MV-4-11 (cell line): ENCODE data around the gene CCDC88A.
"Not testable (repeated sequence)": the region's sequence is repeated elsewhere in the genome, so short reads cannot be mapped to it uniquely, and the experiment has no call there.

Experiments
- DNase-seq: peaks from one replicate; lab custom pipeline; 2025; lab: John Stamatoyannopoulos, UW

The CCDC88A gene

DNA sequence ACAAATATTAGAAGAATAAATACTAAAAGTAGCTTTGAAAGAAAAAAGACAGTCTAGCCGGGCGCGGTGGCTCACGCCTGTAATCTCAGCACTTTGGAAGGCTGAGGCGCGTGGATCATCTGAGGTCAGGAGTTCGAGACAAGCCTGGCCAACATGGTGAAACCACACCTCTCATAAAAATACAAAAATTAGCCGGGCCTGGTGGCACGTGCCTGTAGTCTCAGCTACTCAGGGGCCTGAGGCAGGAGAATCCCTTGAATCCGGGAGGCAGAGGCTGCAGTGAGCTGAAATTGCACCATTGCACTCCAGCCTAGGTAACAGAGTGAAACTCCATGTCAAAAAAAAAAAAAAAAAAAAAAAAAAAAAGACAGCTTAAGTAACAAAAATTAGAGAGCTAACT, 34.1 kb downstream of the CCDC88A start:
- DNase-seq = not testable (repeated sequence)

DNA sequence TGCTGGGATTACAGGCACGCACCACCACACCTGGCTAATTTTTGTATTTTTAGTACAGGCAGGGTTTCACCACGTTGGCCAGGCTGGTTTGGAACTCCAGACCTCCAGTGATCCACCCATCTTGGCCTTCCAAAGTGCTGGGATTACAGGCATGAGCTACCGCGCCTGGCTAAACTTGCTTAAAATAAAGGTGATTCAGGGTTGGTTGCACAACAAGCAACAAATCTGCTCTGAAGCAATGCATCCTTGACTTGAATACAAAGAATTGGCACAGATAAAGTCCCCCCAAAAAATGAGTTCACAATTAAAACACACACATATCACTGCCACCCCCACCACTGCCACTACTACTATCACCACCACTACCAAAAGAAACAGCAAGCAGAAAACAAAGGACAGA, 34.9 kb downstream of the CCDC88A start:
- DNase-seq = no peak

DNA sequence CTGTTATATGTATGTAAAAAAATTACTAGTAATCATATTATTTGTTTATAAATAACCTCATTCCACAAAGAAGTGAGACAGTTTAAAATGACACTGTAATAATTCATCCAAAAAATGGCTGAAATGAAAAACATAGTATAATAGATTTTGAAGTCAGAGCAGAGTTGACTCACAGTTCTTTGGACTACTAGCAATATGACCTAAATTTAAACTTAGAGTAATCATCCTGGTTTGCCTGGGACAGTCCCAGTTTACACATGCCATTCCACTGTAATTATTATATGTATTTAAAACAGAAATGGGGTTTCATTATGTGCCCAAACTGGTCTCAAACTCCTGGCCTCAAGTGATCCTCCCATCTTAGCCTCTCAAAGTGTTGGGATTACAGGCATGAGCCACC, 48.3 kb downstream of the CCDC88A start:
- DNase-seq = no peak

DNA sequence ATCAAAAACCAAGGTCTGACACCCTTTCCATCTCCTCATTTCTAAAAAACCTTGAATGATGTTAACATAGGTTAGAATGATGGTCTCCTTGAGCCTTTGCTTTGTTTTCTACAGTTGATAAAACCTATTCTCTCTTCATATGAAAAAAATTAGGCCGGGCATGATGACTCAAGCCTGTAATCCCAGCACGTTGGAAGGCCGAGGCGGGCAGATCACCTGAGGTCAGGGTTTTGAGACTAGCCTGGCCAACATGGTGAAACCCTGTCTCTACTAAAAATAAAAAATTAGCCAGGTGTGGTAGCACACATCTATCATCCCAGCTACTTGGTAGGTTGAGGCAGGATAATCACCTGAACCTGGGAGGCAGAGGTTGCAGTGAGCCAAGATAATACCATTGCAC, 49.4 kb downstream of the CCDC88A start:
- DNase-seq = no peak

DNA sequence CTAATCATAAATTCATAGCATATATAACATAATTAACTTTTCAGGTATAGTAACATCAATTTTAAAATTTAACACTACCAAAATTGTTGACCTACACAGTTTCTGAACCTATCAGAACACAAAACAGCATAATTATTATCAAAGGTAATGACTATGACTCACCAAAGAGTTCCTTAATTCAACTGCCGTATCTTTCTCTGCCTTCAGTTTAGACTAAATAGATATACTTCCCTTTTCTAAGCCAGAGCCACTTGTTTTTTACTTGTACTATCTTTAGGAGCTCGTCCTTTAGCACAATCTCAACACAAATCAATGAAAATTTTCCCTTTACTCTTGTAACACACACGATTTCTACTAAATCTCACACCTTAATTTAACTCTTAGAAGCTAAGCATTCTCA, 54.4 kb downstream of the CCDC88A start:
- peak; percentile 79 for DNase-seq

DNA sequence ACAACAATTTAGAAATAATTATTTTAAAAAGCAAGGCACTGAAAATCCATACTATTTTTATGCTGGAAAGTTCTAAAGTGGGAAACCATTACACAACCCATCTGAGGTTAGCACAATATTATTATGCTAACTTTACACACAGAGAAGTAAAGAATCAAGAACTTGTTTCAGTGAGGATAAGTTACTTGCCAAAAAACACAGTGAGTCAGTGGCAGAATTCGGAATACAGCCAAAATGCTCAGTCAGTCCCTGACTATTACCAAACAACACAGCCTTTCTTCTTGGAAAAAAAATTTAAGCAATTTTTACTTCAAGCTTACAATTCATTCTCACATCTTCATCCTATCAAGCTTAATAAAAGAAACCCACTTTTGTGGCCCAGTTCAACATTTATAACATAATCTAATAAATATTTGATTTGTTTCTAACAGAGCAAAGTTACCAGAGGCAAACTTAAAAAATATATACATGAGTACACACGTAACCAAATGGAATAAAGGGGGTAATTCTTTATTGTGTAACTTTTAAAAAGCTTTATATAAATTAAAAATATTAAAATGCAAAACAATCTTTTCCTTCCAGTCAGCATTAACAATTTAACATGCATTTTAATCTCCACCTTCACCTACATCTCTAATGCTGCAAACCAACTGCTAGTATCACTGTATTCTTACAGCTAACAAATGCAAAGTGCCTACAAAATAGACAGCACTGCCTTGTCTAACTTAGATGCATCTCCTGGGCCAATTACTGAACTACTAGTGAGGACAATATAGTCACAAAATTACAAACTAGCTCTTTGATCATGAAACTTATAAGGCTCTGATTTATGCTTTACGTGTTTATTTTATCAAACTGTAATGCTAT, 55.2 kb downstream of the CCDC88A start:
- DNase-seq = peak; percentile 65

DNA sequence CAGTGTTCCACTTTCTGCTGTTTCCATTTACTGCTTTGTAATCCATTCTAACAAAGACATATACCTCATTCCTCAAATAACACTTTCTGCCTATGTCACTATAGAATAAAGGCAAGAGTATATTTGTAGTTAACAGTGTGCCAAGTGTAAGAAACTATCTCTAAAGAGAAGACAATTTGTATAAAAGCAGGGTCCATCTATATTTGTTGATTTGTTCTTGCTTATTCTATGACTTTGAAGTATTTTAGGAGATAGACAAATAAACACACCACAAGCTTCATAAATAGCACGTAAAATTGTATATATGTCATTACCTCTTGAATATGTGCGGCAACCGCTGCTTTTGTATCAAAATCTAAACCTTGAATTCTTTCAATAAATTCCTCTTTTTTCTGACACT, 56.0 kb downstream of the CCDC88A start:
- no peak for DNase-seq

DNA sequence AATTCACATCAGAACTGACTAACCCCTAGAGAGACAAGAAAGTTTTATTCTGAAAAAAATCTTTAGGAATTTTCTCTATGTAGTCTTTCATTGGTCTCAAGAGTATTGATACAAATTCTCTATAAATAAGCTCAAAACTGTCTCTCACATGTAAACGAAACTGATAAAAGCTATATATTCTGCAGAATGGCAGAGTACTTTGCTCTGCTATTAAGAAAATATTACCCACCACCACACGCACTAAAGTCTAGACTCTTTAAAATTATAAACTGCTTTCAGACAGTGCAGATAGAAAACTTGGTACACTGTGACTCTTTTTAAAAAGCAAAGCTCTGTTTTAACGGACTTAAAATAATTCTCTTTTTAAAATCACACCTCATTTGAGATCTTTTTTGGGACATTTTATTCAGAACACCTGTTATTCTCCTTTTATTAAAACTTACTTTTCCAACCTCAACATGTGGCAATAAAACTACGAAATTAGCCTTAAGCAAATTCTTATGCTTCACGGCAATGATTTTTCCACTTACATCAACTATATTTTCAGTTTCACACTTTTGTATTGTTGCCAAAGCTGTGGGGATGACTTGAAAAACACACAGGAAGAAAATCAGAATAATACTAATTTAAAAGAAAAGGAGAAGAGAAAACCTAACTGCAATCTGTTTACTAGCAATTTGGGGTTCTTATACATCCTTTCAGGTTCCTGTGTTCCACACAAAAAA, 58.0 kb downstream of the CCDC88A start:
- DNase-seq = no peak

DNA sequence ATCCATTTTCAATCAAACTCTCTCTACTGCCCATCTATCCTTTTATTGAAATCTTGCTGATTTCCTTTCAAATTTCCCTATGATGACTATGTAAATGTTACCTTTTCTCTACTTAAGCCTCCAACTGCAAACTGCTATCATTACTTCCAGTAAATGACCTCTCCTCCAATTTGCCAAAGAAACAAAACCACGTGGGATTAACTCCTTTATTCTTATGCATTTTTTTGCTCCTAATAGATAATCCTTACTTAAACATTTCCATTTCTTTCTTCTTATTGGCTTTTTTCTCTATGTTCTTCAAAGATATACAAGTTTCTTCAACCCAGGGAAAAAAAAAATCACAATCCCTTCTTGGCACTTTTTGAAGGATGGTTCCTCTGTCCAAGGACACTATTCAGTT, 61.2 kb downstream of the CCDC88A start:
- no peak for DNase-seq

DNA sequence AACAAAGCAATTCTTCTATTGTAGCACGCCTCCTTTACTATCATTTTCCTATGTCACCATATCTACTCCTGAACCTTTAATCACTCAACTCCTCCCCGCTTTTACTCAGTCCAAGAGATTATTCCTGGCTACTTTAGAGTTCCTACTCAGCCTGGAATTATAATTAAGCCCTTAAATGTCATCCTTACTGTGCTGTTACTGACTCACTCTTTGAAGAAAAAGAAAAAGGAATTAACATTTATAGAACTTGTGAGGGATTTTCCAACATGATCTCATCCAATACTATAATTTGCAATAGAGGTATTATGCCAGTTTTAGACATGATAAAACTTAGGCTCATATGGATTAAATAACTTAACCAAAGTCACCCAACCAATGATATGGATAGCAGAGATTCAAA, 61.7 kb downstream of the CCDC88A start:
- DNase-seq = no peak

DNA sequence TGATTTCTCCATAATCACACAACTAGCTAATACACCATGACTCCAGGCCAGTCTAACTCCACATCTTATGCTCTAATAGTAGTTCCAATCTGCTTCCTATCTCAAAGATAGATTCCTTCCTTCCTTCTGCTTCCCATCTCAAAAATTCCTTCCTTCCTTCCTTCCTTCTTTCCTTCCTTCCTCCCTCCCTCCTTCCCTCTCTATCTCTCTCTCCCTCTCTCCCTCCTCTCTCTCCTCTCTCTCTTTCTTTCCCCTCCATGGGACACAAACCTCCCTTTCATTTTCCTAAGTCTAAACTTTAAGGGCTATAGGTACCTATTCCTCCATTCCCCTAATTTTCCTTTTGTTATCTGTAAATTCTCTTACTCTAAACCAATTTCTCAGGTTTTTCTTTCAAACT, 62.5 kb downstream of the CCDC88A start:
- no peak for DNase-seq

DNA sequence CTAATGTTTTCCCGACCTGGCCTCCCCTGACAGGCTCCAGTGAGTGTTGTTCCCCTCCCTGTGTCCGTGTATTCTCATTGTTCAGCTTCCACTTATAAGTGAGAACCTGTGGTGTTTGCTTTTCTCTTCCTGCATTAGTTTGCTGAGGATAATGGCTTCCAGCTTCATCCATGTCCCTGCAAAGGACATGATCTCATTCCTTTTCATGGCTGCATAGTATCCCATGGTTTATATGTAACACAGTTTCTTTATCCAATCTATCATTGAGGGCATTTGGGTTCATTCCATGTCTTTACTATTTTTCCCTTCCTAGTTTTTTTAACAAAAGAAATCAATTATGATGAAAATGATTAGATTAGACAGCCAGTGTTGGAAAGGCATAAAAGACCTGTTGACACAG, 63.5 kb downstream of the CCDC88A start:
- DNase-seq = not testable (repeated sequence)

DNA sequence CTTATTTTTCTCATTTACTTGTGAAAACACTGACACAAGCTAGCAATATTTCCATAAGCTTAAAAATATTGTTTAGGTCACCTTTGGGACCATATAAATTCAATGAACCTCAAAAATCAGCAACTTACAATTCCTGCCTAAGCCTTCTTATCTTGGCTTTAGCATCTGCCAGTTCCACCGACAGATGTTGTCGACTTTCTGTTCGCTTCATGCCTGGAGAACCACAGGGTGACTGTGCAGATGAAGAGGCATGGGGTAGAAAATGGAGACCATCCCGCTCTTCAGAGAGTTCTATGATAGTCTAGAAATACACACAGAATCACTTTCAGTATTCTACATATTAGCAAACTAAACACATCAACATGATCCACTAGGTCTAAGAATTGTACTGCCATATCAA, 64.2 kb downstream of the CCDC88A start:
- no peak for DNase-seq

DNA sequence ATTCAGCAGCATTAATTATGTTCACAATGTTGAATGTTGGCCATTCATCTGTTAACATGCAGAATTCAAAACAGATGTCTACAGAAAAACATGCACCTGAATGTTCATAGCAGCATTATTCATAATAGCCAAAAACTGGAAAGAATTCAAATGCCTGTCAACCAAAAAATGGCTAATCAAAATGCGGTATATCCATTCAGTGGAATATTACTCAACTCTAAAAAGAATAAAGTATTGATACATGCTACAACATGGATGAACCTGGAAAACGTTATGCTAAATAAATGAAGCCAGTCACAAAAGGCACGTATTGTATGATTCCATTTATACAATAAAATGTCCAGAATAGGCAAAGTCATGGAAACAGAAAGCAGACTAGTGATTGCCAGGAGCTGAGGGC, 68.0 kb downstream of the CCDC88A start:
- no peak for DNase-seq

DNA sequence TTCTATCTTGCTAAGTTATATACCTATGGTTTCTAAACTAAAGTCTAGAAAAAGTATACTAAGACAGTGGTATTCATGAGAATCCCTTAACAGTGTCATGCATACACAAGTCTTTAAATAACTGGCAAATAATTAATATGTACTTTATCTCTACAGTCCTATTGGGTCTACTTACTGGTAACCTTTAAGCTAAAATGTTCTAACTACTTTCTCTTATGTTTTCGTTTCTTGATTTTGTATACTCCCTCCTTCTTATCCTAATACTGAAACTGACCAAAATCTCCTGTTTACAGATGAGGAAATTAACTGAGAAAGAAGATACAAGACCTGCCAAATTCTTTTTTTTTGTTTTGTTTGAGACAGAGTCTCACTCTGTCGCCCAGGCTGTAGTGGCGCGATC, 74.6 kb downstream of the CCDC88A start:
- no peak for DNase-seq

DNA sequence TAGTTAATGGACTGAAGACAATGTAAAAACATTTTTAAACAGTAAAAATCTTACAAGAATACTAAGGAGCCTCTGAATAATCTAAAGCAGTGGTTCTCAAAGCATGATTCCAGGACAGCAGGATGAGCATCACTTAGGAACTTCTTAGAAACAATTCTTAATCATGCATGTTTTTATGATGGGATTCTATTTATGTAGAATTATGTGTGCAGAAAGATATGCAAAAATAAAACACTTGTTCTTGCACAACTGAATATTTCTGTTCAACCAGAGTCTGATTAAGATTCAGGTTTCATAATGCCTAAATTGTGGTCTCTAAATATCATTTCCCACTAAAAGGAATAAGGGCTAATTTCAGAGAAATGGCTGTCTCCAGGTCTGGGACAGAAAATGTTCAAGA, 81.4 kb downstream of the CCDC88A start:
- DNase-seq = no peak

DNA sequence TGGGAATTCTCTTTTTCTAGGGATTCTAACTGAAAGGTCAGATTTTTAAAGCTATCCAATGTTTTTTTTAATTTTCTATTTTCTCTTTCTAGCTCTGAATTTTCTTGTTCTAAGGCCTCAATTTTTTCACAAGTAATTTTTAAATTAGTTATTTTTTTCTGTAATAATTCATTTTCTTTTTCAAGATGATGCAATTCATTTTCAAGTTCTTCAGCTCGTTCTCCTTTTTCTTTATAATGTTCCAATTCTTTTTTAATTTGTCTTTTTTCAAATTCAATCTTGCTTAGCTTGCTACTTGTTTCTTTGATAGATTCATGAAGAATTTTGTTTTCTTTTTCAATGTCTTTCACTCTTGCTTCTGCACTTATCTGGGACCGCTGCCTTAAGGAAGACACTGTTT, 84.9 kb downstream of the CCDC88A start:
- DNase-seq = no peak

DNA sequence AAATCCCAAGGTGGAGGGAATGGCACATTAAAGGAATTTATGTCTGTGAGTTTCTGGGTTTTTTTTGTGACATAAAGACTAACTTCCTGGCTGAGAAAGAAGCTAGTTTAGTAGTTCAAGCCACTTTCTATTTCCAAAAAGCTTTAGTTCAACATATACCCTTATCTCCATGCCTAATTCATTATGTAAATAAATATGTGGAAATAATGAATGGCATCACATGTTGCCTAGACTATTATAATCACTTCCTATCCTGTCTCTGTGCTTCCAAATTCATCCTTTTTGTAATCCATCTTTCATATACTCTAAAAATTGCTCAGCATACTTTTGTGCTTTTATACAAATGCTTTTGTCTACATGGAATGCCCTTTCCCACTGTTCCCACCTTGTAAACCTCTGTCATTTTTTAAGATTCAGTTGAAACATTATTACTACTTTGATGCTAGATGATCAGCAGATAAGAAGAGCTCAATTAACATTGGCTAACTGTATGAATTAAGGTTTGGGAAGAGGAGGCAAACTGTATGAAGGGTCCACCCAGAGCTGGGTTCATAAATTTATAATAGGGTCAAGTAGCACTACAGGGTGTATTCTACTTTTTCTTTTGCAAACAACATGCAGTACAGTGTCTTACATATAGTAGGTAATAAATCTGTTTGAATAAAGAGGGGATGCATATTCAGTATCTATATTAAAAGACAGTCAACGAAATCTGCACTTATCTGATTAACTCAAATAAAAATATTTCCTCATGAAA, 88.9 kb downstream of the CCDC88A start:
- DNase-seq = no peak

DNA sequence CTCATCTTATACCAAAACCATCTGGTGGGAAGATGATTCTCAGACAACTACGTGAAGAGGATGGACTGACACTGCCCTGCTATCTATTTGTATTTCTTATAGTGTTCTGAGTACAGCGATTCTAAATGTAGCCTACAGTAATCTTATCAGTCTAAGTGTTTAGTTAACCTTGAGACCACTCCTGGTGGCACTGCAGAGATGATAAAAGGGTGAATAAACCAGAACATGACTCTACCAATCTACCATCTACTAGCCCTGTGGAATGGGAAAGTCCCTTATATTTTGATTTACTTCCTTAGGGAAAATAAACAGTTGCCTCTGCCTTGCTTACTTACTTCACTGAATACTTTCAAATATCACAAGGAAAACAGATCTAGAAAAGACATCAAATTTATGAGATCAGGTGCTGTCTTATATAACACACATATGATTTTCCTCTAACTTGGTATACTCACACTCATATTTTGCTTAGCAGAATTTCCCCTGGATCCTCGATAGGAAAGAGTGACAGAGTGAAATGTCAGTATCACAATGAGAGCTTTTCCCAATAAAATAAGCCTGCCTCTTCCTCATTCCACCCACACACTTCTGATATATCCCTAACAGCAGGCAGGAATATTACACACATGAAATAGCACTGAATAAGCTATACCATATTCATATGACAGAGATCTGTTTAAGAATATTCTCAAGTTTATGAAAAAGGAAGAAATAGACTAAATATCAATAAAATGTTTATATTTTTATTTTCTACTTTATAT, 92.0 kb downstream of the CCDC88A start:
- no peak for DNase-seq

DNA sequence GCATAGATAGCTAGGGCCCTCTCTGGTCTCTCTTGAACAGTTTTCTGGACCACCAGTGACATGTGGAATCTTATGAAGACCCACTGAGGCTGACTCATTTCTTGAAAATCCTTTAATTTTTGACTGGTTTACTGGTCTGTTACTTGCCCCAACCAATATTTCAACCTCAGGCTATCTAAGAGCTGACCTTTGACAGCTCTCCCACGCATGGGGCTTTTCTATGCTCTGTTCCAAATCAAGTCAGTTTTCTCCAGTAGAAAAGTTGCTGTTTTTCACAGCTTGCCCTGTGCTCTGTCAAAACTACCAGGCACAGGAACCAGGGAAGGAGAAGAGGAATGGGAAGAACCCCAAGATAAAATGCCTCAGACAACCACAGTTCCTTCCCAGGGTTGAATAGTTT, 104.7 kb downstream of the CCDC88A start:
- no peak for DNase-seq

DNA sequence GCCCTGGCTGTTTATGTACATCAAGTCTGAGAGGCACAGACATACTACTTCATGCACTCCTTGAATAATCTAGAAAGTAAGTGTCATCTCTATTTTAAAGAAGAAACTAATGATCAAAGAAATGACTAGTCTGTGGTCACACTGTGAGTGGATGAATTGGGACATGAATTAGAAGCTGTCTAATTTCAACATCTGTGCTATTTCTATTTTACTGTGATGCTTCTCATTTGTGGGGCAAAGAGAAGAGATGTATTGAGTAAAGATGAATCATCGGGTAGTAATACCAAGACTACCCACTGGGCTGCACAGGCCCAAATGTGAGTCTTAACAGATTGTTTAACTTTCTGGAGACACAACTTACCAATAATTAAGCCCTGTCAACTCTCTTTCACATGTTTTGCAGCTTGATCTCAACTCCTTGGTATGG, 108.2 kb downstream of the CCDC88A start:
- DNase-seq = peak; percentile 91

DNA sequence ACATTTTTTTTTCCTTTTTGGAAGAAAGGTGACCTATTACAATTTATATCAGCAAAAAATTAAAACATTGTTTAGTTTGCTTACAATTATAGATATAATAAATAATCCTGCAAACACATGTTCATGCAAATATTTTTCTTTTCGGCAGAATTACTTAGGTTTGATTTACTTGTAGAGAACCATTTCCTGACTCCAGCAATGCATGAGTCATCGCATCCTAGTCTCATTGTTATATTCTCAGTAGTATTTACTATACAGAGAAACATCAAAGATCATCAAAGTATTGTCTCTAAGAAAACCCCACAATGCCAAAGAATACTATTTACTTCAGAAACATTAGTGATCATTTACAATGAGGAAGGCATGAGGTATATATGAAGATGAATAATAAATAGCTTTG, 110.2 kb downstream of the CCDC88A start:
- DNase-seq = no peak
